ENCODE data around the gene ZFP14. TPM values are rescaled to one million over a fixed set of nuclear protein-coding genes. Genes with fewer than 3 reads are reported as not detected.
"Not testable (repeated sequence)": the region's sequence is repeated elsewhere in the genome, so short reads cannot be mapped to it uniquely, and the experiment has no call there.

The ZFP14 gene
- total RNA-seq, 2 experiments from 2014 or later: 3.3 to 4.5 TPM

DNA sequence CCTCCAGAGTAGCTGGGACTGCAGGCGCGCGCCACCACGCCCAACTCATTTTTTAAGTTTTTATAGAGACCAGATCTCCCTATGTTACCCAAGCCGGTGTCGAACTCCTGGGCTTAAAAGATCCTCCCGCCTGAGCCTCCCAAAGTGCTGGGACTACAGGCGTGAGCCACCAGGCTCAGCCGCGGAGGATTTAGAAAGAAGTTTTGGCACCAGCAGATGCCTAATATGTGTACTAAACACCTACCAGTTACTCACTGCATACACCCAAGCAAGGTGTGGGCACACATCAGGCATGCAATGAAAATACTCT lies 464 bp upstream of the ZFP14 start:
- Mint-ChIP-seq H3K4me3 (peak overlapping the region; percentile 93), H3K27me3 (no peaks in the 10 kb centered on the region), H3K27ac (peak overlapping the region; percentile 52), H3K4me1 (peaks cover 17% of the 10 kb centered on the region), H3K36me3 (peaks cover 17% of the 10 kb centered on the region), H3K9me3 (ENCODE audit: low read depth) (peaks cover 13% of the 10 kb centered on the region)
- DNase-seq (no peak), ATAC-seq (no peak)
- CTCF ChIA-PET: interaction anchor here (1.0 to 1.2 kb wide), 2 partner anchors 10 to 38 kb away, joined by 3 read pairs; no protein-coding TSS in a partner anchor

DNA sequence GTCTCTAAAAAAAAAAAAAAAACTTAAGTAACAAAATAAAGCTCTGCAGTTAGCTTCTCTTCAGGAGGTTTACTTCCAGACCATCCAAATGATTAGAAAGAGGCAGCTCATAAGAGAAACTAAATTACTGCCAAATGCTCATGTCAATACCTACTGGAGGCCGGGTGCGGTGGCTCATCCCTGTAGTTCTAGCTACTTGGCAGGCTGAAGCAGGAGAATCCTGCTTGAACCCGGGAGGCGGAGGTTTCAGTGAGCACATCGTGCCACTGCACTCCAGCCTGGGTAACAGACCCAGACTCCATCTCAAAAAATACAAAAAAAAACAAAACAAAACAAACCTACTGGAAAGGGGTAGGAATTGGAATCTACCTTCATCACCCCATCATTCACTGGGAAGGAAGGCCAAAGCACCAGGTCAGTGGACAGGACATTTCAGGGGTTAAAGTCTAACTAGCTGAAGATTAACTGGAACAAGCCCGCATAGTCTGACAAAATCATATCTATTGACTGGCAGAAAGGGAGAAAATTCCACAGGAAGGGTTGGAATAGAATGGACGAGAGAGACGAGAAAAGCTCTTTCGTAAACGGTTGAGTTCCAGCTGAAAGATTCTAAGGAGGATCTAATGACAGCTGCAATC lies 1.3 kb downstream of the ZFP14 start:
- CTCF ChIA-PET: interaction anchor here (1.3 kb wide), 1 partner anchor 10 kb away, joined by 4 read pairs; no protein-coding TSS in a partner anchor
- Mint-ChIP-seq H3K9me3 (ENCODE audit: low read depth) (peaks cover 10% of the 10 kb centered on the region), H3K4me3 (peak overlapping the region; percentile 93), H3K27ac (no peak overlapping the region), H3K36me3 (peaks cover 20% of the 10 kb centered on the region), H3K4me1 (peaks cover 17% of the 10 kb centered on the region), H3K27me3 (no peaks in the 10 kb centered on the region)
- ATAC-seq (no peak), DNase-seq (no peak)

- CTCF ChIA-PET: no interaction called here
- DNase-seq (no peak), ATAC-seq (no peak)
- Mint-ChIP-seq H3K27ac (no peak overlapping the region), H3K4me1 (peaks cover 13% of the 10 kb centered on the region), H3K27me3 (no peaks in the 10 kb centered on the region), H3K36me3 (peaks cover 41% of the 10 kb centered on the region), H3K4me3 (no peak overlapping the region), H3K9me3 (ENCODE audit: low read depth) (peaks cover 24% of the 10 kb centered on the region)
These were observed 5.3 kb downstream of the ZFP14 start for GRCh38 chr19:36373638-36374156.

GRCh38 chr19:36371886-36372285 lies 7.1 kb downstream of the ZFP14 start:
- H3K9me3 Mint-ChIP-seq (ENCODE audit: low read depth): peaks cover 27% of the 10 kb centered on the region

GRCh38 chr19:36363845-36364244 lies 15.2 kb downstream of the ZFP14 start:
- H3K27ac Mint-ChIP-seq: no peak overlapping the region
- peaks cover 81% of the 10 kb centered on the region for H3K36me3 Mint-ChIP-seq
- CTCF ChIA-PET: no interaction called here
- no peaks in the 10 kb centered on the region for H3K27me3 Mint-ChIP-seq
- no peak for ATAC-seq
- H3K4me3 Mint-ChIP-seq: no peak overlapping the region
- no peaks in the 10 kb centered on the region for H3K4me1 Mint-ChIP-seq
- DNase-seq: no peak
- peaks cover 18% of the 10 kb centered on the region for H3K9me3 Mint-ChIP-seq (ENCODE audit: low read depth)

More at GRCh38 chr19:36371886-36372285, 7.1 kb downstream of the ZFP14 start:
- H3K36me3 Mint-ChIP-seq: peaks cover 53% of the 10 kb centered on the region
- CTCF ChIA-PET: interaction anchor here (0.6 kb wide), 1 partner anchor 280 kb away, joined by 4 read pairs; no protein-coding TSS in a partner anchor
- no peak overlapping the region for H3K4me3 Mint-ChIP-seq
- no peak overlapping the region for H3K27ac Mint-ChIP-seq
- no peak for ATAC-seq
- no peak for DNase-seq
- H3K4me1 Mint-ChIP-seq: no peaks in the 10 kb centered on the region
- no peaks in the 10 kb centered on the region for H3K27me3 Mint-ChIP-seq

- Mint-ChIP-seq H3K27me3 (no peaks in the 10 kb centered on the region), H3K4me1 (no peaks in the 10 kb centered on the region), H3K4me3 (no peak overlapping the region), H3K27ac (no peak overlapping the region), H3K36me3 (peaks cover 47% of the 10 kb centered on the region), H3K9me3 (ENCODE audit: low read depth) (peaks cover 45% of the 10 kb centered on the region)
- DNase-seq (no peak), ATAC-seq (no peak)
- CTCF ChIA-PET: no interaction called here
These were observed 38.1 kb downstream of the ZFP14 start for GRCh38 chr19:36340786-36341372.

DNA sequence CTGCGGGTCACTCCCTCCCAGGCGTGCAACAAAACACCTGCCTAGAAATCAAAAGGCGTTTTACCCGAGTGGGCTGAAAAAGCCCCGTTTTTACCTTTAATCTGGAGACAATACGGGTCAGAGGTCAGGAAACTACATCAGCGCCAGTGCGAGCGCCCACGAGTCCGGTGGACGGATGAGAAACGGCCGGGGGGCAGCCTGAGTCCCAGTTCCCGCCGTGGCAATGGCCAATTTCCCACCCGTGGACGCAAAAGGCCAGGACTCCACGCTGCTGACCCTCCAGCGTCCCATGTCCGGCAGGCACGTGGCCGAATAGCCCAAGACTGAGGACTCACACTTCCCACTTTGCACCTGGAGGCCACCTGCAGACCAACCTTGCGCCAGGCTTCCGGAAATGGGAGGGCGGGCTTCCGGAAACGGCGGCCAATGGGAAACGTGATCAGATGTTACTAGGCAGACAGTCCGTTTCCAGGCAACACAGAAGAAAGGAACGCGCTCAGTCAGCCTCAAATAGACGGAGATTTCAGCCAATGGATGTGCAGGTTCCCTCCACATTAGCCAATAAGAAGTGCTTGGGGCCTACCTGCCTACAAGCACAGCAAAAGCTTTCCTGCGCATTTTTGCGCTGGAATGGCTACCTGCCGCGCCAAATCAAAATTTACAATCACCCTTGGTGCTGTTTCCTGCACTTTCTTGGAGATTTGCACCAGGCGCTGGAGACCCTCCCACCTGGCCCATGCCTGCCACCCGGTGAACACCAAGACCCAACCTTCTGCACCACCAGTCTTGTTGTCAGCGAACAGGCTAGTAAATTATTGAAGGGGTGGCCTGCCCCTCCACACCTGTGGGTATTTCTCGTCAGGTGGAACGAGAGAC lies 47.4 kb downstream of the ZFP14 start:
- peaks cover 50% of the 10 kb centered on the region for H3K36me3 Mint-ChIP-seq
- H3K4me1 Mint-ChIP-seq: peaks cover 22% of the 10 kb centered on the region
- CTCF ChIA-PET: no interaction called here
- H3K4me3 Mint-ChIP-seq: peak overlapping the region; percentile 74
- ATAC-seq (peak; percentile 98), DNase-seq (peak; percentile 86)
- no peaks in the 10 kb centered on the region for H3K27me3 Mint-ChIP-seq
- H3K9me3 Mint-ChIP-seq (ENCODE audit: low read depth): peaks cover 28% of the 10 kb centered on the region
- H3K27ac Mint-ChIP-seq: peak overlapping the region; percentile 33

DNA sequence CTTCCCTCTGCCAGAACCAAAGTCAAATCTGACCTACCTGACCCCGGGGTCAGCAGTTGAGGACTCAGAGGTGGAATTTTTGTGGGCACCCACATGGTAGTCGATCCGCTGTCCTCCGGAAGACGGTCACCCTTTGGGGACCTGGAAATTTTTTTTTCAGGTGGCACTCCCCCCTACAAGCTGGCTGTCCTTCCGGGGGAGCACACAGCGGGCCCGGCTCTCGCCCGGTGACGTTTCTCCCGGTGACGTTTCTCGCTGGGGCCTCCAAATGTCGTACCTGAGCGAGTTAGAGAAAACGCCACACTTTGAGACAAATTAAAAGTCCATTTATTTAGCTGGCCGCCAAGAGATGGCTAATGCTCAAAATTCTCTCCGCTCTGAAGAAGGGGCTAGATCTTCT lies 48.8 kb downstream of the ZFP14 start:
- Mint-ChIP-seq H3K36me3 (peaks cover 58% of the 10 kb centered on the region), H3K27ac (no peak overlapping the region), H3K4me3 (no peak overlapping the region), H3K4me1 (peaks cover 22% of the 10 kb centered on the region), H3K27me3 (no peaks in the 10 kb centered on the region), H3K9me3 (ENCODE audit: low read depth) (peaks cover 26% of the 10 kb centered on the region)
- CTCF ChIA-PET: no interaction called here
- ATAC-seq: no peak
- DNase-seq: no peak

GRCh38 chr19:36329534-36329933 lies 49.5 kb downstream of the ZFP14 start:
- H3K27me3 Mint-ChIP-seq, H3K27ac Mint-ChIP-seq, DNase-seq, CTCF ChIA-PET, ATAC-seq: not testable (repeated sequence)
- H3K9me3 Mint-ChIP-seq (ENCODE audit: low read depth): peaks cover 28% of the 10 kb centered on the region
- H3K4me1 Mint-ChIP-seq: peaks cover 22% of the 10 kb centered on the region
- H3K4me3 Mint-ChIP-seq: peak overlapping the region; percentile 22
- H3K36me3 Mint-ChIP-seq: peaks cover 64% of the 10 kb centered on the region

DNA sequence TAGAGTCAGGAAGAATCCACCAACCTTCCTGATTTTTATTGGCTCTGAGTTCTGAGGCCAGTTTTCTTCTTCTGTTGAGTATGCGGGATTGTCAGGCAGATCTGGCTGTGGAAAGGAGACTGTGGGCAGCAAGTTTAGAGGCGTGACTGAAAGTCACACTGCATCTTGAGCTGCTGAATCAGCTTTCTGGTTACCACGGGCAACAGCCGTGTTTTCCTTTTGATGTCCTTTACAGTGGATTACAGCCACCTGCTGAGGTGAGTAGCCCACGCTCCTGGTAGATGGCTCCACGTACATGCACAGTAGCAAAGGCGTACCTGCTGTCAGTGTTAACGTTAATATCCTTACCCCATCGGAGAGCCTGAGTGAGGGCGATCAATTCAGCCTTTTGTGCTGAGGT lies 52.4 kb downstream of the ZFP14 start:
- H3K4me1 Mint-ChIP-seq: peaks cover 14% of the 10 kb centered on the region
- H3K27me3 Mint-ChIP-seq, DNase-seq, ATAC-seq, H3K27ac Mint-ChIP-seq, H3K4me3 Mint-ChIP-seq: not testable (repeated sequence)
- H3K36me3 Mint-ChIP-seq: peaks cover 65% of the 10 kb centered on the region
- CTCF ChIA-PET: interaction anchor here (0.6 kb wide), 1 partner anchor 1573 kb away, joined by 3 read pairs; no protein-coding TSS in a partner anchor
- peaks cover 25% of the 10 kb centered on the region for H3K9me3 Mint-ChIP-seq (ENCODE audit: low read depth)

DNA sequence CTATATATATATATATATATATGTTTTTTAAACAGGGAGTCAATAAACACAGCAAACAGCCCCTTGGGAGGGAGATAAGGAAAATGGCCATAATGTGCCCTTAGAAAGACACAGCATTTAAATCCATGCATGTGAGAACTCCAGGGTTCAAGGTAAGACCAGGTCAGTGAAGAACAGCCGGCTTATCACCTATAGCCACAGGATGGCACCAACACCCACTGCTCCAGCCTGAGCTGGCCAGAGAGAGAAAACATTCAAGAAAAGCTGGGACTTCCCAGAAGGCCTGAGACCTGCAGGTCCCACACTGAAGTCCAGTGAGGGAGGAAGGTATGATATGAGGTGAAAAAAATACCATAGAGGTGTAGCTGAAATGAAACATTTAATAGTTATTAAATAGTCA lies 63.8 kb downstream of the ZFP14 start:
- H3K4me1 Mint-ChIP-seq; ATAC-seq; H3K36me3 Mint-ChIP-seq; H3K27ac Mint-ChIP-seq; DNase-seq; H3K9me3 Mint-ChIP-seq (ENCODE audit: low read depth); H3K27me3 Mint-ChIP-seq; H3K4me3 Mint-ChIP-seq; CTCF ChIA-PET: not testable (repeated sequence)

- CTCF ChIA-PET; H3K9me3 Mint-ChIP-seq (ENCODE audit: low read depth); H3K4me3 Mint-ChIP-seq; H3K27ac Mint-ChIP-seq; H3K4me1 Mint-ChIP-seq; DNase-seq; ATAC-seq; H3K27me3 Mint-ChIP-seq; H3K36me3 Mint-ChIP-seq: not testable (repeated sequence)
These were observed 64.9 kb downstream of the ZFP14 start for GRCh38 chr19:36314053-36314452.

DNA sequence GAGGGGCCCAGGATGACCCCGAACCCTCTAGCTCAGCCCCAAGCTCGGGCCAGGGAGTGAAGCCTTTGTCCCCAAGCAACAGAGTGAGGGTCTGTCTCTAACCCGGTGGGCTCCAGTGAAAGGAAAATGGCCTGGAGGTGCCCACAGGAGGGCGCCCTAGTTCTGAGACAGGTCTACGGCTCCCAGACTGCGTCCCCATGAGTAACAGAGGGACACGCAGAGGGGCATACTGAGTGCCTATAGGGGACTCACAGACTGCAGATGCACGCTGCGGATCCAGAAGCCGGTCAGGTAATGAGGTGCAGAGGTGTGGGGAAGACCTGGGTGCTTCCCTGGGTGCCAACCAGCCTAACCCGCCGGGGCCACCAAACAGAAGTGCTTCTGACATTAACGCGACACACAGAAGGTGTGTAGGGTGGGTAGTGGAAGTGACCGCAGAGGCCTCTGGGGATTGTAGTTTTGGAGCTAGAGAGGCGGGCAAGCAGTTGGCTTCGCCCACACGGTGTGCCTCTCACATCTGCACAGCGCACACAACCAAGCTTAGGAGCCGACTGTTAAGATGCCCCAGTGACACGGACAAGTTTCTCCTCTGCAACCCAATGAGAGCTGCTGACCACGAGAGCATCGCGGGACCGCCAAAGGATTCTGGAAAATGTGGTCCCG lies 67.8 kb downstream of the ZFP14 start:
- H3K27ac Mint-ChIP-seq; H3K9me3 Mint-ChIP-seq (ENCODE audit: low read depth); DNase-seq; H3K27me3 Mint-ChIP-seq; H3K36me3 Mint-ChIP-seq; H3K4me1 Mint-ChIP-seq; ATAC-seq; CTCF ChIA-PET; H3K4me3 Mint-ChIP-seq: not testable (repeated sequence)

All from activated CD8-positive, alpha-beta memory T cell treated with anti-CD3 and anti-CD28 coated beads, Interleukin-2, amount 10 ng/mL, durations not matched to agents 7 days and 5 days (primary cell).